Keratinocyte (primary cell): ENCODE data around the gene OTOA.

Source experiments
- EZH2 ChIP-seq: IDR thresholded peaks from one replicate; pipeline ENCODE4 v1.6.1; 2012; ENCODE audit warnings: inconsistent platforms, mild to moderate bottlenecking, low read length, moderate library complexity
- TF ChIP-seq, protein P1 (sequence below), 3 experiments: IDR thresholded peaks in 1 of 3; conservative IDR thresholded peaks in 1 of 3; optimal IDR thresholded peaks in 1 of 3; 2 replicates in 2 of 3; 3 replicates in 1 of 3; pipeline versions ENCODE3 to v1.5.1; 2011; ENCODE audit warnings: low read length in 3 of 3, mild to moderate bottlenecking in 3 of 3, moderate library complexity in 2 of 3, control low read depth in 1 of 3, inconsistent platforms in 1 of 3; ENCODE audit not compliant: insufficient read depth in 2 of 3; ENCODE audit errors: extremely low read depth in 1 of 3

DNA sequence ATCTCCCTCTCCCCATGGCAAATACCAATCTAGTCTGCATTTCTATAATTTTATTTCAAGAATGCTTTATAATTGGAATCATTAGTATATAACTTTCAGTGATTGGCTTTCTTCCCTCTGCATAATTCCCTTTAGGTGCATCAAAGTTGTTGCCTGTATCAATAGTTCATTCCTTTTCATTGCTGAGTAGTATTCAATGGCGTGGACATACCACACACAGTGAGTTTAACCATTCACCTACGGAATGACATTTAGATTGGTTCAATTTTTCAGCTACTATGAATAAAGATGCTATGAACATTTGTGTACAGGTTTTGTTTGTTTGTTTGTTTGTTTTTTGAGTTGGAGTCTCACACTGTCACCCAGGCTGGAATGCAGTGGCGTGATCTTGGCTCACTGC lies 9.7 kb downstream of the OTOA start:
- TF ChIP-seq, protein P1, sequence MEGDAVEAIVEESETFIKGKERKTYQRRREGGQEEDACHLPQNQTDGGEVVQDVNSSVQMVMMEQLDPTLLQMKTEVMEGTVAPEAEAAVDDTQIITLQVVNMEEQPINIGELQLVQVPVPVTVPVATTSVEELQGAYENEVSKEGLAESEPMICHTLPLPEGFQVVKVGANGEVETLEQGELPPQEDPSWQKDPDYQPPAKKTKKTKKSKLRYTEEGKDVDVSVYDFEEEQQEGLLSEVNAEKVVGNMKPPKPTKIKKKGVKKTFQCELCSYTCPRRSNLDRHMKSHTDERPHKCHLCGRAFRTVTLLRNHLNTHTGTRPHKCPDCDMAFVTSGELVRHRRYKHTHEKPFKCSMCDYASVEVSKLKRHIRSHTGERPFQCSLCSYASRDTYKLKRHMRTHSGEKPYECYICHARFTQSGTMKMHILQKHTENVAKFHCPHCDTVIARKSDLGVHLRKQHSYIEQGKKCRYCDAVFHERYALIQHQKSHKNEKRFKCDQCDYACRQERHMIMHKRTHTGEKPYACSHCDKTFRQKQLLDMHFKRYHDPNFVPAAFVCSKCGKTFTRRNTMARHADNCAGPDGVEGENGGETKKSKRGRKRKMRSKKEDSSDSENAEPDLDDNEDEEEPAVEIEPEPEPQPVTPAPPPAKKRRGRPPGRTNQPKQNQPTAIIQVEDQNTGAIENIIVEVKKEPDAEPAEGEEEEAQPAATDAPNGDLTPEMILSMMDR (optimal IDR thresholded peaks at IDR 0.05 in 1 of 3, IDR thresholded peaks at IDR 0.05 in 1 of 3, conservative IDR thresholded peaks at IDR 0.05 in 1 of 3; ENCODE audit: extremely low read depth in 1 of 3, insufficient read depth in 2 of 3, low read length in 3 of 3) = no peak
- TF ChIP-seq EZH2 = no peak
